GM21529 (cell line): Measurements from ENCODE around the gene TARS3.
"Not testable (repeated sequence)": the region's sequence is repeated elsewhere in the genome, so short reads cannot be mapped to it uniquely, and the experiment has no call there.

Experiments used
- ATAC-seq: cut with Tn5 transposase; IDR thresholded peaks from one replicate; pipeline ENCODE4 v1.9.1; 2021; ENCODE audit not compliant: unreplicated experiment

The TARS3 gene

DNA sequence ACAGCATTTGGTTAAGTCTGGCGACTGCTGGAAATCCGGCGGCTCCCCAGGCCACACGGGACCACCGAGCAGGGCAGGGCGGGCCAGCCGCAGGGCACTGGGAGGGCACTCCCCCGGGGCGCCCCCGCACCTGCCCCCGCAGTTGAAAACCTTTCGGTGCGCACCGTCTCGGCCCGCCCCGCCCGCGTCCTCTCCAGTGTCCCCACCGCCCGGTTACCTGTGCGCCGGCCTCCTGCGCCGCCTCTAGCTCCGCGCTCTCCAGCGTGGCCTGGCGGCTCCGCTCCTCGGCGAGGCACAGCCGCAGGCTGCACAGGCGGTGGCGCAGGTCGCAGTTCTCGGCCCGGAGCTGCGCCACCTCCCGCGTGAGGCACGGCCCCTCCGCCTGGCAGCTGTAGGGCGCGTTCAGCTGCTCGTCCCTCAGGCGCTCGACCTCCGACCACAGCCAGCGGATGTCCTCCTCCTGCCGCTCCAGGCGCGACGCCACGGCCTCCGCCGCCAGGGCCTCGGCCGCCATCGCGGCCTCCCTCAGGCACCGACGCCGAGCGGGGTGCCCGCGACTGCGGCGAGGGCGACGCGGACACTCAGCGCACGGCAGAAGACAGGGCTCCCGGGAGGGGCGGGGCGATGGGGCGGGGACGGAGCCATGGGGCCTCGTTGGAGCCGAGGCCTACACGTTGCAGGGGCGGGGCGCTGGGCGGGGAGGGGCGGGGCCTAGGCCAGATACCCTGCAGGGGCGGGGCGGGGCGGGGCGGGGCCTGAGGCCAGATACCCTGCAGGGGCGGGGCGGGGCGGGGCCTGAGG lies at the start of gene TARS3:
TSS of gene TARS3 (minus strand) at position 600 of the 801 bp plus-strand sequence. CDS start at position 514, 86 bp downstream.
- ATAC-seq, result peak; percentile 84

DNA sequence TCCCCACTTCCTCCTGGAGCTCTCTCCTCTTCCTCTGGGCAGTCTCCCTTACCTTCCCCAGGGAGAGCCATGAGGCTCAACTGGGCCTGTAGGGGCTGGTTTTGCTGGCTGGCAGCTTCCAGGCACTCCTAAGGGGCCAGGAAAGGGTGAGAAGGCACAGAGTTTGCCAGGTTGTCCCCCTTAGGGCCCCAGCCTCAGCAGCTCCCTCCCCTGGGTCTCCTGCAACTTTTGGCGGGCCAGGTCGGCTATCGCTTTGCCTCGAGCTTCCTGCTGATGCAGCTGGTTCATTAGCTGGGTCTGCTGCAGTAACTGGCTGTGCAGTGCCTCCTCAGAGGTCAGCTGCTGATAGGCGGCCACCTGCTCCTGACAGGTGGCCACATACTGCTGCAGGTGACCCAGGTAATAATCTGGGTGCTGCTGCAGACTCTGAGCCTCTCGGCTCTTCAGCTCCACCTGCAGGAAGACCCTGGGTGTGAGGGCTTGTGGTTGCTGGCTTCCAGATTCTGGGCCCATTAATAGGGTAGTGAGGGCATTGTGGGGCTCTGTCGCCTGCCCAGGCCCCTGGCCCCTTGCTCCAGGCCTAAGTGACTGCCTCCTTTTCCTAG lies 49.3 kb upstream of the TARS3 start:
- no peak for ATAC-seq

DNA sequence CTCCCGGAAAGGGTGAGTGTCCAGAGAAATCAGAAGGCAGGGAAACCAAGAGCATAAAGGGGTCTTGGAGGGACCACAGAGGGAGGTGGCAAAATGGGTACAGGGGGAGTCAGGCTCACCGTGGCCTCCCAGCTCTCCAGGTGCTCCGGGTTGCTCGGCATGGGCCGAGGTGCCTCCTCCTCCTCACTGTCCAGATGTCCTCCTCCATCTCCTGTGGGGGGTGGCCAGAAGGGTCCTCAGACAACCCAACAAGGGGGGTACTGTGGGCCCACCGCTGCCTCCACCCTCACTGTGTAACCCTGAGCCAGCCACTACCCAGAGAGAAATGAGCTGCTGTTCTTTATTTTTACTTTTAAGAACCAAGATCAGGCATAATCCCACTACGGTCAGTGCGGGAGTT lies 48.6 kb upstream of the TARS3 start:
- no peak for ATAC-seq

DNA sequence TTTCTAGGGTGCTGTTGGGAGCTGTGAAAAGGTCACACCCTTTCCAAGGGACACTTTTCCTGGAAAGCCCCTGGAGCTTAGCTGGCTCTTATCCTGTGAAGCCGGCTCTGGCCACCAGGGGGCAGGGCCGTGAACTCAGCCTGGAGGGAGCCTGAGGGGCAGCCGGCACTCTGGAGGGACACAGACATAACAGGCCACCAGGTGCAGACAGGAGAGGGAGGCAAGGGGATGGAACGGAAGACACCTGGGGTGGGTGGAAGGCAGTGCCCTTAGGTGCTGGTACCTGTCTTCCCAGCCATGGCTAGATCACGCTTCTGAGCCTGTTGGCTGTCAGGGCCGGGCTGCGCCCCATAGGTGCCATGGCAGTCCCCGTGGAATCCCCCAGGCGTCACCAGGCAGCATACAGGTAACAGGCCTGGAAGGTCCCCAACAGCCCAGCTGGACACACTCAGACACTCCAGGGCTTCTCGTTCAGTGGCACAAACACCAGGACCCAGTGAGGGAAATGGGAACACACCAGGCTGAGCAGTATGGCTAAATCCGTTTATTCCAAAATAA lies 42.9 kb upstream of the TARS3 start:
- not testable (repeated sequence) for ATAC-seq

DNA sequence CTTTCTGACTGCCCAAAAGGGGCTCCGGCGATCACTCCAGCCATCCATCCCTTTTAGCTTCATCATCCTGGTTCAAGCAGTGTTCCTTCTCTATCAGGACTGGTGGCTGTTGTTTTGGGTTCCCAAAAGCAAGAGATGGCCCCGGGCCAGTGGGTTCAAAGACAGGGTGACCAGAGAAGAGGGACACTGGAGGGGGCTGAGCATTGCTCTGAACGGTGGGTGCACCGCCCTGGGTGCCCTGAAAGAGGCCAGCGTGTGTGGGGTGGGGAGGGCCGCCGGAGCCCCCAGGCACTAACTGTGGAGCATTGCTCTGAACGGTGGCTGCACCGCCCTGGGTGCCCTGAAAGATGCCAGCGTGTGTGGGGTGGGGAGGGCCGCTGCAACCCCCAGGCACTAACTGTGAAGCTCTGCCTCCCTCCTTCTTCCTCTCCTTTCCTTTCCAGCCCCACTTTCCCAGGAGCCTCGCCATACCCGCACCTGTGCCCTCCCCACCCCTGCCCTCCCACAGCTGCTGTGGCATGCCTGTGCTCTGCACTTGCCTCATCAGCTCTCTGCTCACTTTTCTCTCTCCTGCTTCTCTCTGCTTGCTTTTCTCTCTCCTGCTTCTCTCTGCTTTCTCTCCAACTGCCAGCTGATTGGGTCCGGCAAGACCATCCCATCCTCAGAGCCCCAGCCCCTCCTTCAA lies 41.6 kb upstream of the TARS3 start:
- ATAC-seq, result no peak

DNA sequence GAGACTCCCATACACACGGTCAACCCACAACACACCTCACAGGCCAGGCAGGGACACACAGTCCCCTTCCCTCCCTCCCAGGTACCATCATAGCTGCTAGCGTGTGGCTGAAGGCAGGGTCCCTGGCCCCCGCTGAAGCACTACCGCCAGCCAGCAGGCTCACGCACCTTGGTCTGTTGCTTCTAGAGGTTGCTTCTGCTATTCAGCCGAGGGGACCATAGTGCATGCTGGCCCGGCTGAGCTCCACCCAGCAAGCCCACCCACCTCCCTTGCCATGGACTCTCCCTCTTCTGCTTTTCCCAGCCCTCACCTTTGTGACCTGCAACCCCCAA lies 41.0 kb upstream of the TARS3 start:
- ATAC-seq, result not testable (repeated sequence)

DNA sequence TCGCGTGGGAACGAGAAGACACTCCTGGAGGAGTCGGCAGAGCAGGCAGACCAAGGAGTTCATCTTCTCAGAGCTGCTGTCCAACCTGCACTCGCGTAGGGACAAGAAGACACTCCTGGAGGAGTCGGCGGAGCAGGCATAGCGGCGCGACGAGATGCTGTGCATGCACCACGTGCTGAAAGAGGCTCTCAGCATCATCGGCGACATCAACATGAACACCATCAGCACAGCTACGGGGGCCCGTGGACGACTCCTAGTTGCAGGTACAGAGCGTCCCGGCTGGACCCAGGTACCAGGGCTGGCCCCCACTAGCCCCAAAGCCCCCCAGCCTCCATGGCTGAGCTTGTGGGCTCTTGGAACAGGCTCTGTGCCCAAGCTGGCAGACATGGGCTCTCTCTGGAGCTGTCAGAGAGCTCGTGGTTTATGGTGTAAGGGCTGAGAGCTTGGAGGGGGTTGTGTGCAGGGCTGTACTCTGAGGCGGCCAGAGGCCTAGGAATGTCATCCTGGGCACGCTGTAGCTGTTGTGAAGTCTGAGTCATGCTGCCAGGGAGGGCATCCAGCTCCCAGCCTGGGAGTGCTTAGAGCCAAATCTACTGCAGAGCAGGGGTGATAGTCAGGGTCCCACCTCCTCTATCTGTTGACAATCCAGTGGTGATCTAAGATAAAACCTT lies 40.5 kb upstream of the TARS3 start:
- not testable (repeated sequence) for ATAC-seq

DNA sequence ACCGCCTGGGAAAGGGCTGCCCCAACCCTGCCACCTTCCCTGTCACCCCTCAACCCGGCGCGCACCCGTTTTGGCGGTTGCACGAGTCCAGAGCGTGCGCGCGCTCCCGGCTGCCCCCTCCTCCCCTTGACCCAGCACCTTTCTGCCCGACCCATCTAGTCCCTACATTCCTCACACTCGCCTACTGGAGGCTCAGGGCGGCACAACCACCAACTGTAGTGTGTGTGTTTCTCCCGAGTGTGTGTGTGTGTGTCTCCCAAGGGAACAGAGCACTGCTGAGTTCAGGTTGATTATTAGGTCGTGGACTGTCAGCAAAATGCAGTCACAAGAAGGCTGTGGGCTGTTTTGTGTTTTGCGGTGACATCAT lies 22.4 kb upstream of the TARS3 start:
- ATAC-seq, result peak; percentile 36

DNA sequence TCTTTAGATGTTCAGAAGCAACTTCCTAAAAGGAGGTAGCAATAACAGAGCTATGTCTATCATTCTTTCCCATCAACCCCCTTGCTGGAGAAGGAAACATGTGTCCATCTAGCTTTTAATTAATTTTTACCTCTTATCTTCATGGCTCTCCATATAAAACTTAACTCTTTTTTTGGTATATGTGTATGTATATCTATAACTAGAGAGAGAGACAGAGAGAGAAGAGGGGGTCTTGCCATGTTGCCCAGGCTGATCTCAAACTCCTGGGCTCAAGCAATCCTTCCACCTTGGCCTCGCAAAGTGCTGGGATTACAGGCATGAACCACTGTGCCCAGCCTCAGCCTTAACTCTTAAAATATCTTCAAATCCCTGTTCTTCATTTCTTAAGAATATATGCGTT lies 10.6 kb upstream of the TARS3 start:
- ATAC-seq, result not testable (repeated sequence)

DNA sequence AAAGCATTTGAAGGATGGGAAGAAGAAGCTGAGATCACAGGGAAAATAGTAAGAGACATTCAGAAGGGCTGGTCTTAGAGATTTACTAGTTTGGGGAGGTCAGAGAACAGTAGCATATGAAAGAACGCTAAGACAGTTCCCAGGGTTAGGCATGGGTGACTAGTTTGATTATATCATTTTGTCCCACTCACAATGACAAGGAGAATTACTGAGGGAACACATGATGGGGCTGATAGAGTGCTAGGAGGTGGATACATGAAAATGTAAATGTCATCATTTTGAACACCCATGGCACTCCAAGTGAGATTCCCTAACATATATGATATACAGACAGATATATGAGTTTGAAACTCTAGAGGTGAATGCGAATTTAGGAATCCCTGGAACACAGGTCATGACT lies 9.3 kb upstream of the TARS3 start:
- ATAC-seq, result no peak

DNA sequence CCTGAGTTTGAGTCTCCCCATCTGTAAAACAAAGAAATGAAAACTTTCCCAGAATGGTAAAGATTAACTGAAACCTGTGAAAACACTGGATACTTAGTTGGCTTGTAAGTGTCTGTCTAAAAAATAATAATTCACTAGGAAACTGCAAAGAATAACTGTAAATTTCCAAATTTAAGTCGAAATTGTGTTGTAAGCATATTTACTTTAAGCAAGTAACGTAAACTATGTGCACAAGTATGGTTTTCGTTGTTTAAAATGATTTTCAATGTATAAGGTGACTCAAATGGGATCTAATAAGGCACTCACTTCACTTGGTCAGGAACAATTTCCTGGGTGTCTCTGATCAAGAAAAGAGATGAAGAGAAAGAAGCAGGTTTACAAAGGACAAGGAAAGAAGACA lies 8.5 kb upstream of the TARS3 start:
- ATAC-seq, result no peak

DNA sequence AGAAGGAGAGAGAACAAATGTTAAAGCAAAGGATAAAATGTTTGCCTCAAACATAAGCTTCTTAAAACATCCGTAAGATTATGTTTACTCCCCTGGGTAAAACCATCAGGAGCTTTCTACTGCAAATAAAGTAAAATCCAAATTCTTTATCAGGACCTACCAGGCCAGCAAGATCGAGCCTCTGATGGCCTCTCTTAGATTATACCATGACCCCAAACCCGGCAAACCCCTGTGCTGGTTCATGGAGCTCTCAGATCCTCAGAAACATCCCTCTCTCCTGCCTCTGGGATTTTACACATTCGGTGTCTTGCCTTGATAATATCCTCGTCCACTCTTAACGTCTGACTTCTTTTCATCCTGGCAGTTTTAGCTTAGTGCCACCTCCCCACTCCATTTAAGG lies 7.5 kb upstream of the TARS3 start:
- no peak for ATAC-seq

DNA sequence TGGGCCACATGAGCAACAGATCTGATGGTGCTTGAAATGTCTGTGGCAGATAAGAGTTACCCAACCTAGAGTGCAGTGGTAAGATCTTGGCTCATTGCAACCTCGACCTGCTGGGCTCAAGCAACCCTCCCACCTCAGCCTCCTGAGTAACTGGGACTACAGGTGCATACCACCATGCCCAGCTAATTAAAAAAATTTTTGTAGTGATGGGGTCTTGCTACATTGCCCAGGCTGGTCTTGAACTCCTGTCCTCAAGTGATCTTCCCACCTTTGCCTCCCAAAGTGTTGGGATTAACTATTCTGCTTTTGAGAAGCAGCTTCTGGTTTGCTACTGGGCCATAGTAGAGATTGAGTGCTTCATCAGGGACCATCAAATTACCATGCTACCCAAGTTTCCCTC lies 2.9 kb upstream of the TARS3 start:
- no peak for ATAC-seq

DNA sequence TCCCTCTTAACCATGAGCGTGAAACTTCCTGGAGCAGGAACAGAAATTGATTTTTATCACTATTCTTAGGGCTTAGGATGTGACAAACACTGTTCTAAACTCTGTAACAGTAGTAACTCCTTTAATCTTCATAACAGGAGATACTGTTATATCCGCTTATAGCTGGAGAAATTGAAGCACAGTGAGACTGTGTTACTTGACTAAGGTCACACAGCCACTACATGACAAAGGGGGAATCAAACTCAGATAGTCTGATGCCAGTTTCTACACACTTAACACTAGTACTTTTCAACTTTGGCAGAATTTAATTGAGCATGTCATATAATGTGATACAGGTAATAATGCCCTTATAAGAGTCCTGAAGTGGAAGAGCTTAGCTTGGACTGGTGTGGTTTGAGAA lies 800 bp upstream of the TARS3 start:
- ATAC-seq, result no peak

DNA sequence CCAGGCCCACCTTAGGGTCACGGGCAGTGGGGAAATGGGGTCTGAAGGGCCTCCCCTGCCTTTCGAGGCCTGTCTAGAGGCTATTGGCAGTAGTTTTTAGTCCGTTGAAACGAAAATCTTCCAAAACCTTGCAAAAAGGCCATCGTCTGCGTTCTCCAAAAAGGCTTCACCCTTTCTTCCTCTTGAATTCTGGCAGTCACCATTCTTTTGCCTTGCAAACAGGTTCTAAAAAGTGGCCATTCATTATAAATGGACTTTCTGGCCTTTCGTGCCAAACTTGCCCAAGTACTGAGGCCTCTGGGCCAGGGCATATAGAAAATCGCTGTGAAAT lies 367 bp upstream of the TARS3 start:
- no peak for ATAC-seq

DNA sequence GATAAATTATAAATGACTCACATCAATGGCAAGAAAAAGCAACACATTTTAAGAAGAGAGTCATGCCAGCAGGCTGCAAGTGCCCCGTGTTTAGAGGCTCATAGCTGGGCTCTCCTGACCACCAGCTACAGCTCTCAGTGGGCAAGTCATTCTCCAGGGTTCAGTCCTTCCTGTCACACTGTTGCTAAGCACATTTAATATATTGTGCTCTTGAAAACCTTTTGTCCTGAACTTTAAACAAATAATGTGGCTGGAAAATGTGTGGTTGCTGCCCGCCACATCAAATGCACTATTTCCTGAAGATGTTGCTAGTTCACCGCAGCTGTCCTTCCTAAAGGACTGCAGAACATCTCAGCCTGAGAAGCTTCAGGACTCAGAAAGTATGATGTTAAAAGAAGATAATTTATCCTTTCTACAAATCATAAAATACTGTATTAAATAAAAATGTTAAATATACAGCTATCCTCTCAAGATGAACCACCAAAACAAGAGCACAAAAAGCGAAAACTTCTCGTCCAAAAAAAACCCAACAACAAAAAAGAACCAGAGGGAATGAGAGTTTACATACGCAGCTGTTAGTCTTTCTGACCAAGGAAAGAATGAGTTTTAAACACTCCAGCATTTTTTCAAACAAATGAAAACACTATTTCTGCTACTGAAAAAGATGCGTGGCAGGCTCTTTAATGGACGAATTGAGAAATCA lies 951 bp downstream of the TARS3 start:
- peak; percentile 45 for ATAC-seq

DNA sequence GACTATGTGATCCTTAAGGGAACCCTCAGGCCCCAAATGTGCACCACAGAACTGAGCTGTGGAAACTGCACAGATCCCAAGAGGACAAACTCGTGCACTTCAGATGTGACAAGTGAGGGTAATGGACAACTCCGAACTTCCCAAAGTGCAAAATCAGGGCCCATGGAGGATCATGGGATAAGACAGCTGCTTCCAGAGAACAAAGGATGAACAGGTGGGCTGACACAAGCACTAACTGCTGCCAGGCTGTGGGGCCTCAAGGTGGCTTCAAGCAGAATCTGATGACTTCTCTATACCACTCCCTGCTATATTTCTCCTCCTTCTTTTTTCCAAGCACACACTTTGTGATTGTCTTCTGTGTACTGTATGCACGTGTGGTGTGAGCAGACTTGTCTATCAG lies 5.4 kb downstream of the TARS3 start:
- no peak for ATAC-seq

DNA sequence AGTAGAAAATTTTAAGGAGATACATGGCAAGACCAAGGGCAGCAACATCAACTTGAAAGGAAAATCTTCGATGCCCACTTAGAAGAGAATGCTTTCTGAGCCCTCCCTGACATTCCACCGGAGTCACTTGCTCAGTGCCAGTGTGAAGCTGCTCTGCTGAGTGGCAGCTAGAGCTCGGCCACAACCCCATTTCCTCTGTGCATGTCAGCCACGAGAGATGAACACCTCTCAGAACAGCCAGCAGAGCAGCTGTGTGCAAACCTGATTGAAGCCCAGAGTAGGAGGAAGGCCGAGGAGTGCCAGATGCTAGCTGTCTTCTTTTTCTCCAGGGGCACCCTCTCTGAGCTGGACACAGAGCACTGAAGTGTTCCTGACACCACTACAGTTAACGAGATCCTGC lies 12.2 kb downstream of the TARS3 start:
- no peak for ATAC-seq

DNA sequence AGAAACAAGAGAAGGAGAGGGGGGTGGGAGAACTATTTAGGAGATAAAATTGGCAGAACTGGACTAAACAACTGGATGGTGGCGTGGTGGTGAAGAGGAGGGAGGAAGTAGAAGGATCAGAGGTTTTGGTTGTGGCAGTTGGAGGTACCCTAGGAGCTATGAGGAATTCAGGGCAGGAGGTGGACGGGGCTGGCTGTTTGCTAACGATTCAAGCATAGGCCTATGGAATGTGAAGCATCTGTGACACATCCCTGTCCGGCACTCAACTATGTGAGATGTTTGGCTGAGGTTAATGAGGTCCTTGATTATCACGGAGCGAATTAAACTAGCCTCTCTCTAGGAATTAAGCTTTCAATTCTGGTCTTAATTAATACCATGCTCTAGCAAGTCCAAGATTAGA lies 13.5 kb downstream of the TARS3 start:
- ATAC-seq, result no peak

DNA sequence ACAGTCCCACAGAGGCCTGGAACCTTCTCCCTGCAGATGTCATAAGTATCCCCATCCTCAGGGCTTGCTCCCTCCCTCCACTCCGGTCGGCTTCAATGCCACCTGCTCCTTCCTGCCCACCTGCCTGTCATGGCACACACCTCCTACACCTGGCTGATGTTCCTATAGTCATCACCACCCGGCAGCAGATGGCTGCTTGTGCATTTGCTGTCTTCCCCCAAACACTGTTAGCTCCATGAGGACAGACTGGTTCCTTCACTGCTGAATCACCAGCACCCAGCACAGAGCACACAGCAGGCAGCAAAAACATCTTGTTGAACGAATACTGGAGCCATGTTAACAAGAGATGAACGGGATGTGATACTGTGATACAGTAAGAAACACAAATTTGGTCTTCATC lies 14.8 kb downstream of the TARS3 start:
- ATAC-seq, result no peak

DNA sequence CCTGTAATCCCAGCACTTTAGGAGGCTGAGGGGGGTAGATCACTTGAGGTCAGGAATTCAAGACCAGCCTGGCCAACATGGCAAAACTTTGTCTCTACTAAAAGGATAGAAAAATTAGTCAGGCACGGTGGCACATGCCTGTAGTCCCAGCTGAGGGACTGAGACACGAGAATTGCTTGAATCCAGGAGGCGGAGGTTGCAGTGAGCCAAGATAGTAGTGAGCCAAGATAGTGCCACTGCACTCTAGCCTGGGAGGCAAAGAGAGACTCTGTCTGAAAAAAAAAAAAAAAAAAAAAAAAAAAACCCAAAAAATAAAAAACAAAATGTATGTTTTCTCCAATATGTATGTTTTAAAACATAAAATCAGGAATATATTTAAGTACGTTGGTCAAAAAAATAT lies 16.3 kb downstream of the TARS3 start:
- ATAC-seq, result no peak
